NCI-H2196 (cell line): ENCODE results near the gene ITGAX.

Source experiments
- DNase-seq: peaks from one replicate; lab custom pipeline; 2025; ENCODE audit not compliant: unreplicated experiment; lab: John Stamatoyannopoulos, UW

Gene ITGAX

GRCh38 chr16:31371619-31372484 is 16.9 kb downstream of the ITGAX start:
- DNase-seq = no peak

GRCh38 chr16:31373235-31373634 is 18.3 kb downstream of the ITGAX start:
- DNase-seq = no peak

- no peak for DNase-seq
Measured at GRCh38 chr16:31375231-31375630, 20.3 kb downstream of the ITGAX start.

GRCh38 chr16:31376705-31377104 is 21.7 kb downstream of the ITGAX start:
- DNase-seq = no peak

- no peak for DNase-seq
Measured at GRCh38 chr16:31377210-31377903, 22.4 kb downstream of the ITGAX start.

- DNase-seq = no peak
Measured at GRCh38 chr16:31380201-31380600, 25.2 kb downstream of the ITGAX start.

GRCh38 chr16:31382485-31383161 is 27.6 kb downstream of the ITGAX start:
- DNase-seq = peak; percentile 55

- no peak for DNase-seq
Measured at GRCh38 chr16:31385680-31386079, 30.7 kb downstream of the ITGAX start.

- DNase-seq = peak; percentile 57
Measured at GRCh38 chr16:31386157-31386984, 31.4 kb downstream of the ITGAX start.

GRCh38 chr16:31388535-31388934 is 33.6 kb downstream of the ITGAX start:
- DNase-seq = no peak

- no peak for DNase-seq
Measured at GRCh38 chr16:31390504-31391041, 35.6 kb downstream of the ITGAX start.

GRCh38 chr16:31393056-31393455 is 38.1 kb downstream of the ITGAX start, which contains the start of gene ITGAD:
TSS of gene ITGAD (plus strand) at chr16:31393335. CDS start at chr16:31393361, 26 bp downstream.
- DNase-seq = no peak

- DNase-seq = no peak
Measured at GRCh38 chr16:31395647-31396046, 40.7 kb downstream of the ITGAX start.

- DNase-seq = no peak
Measured at GRCh38 chr16:31397096-31397660, 42.2 kb downstream of the ITGAX start.

- DNase-seq = no peak
Measured at GRCh38 chr16:31397701-31398100, 42.7 kb downstream of the ITGAX start.

- DNase-seq = no peak
Measured at GRCh38 chr16:31400191-31400590, 45.2 kb downstream of the ITGAX start.

- DNase-seq = no peak
Measured at GRCh38 chr16:31401436-31401835, 46.5 kb downstream of the ITGAX start.

GRCh38 chr16:31402687-31403086 is 47.7 kb downstream of the ITGAX start:
- DNase-seq = no peak

GRCh38 chr16:31403590-31404352 is 48.8 kb downstream of the ITGAX start:
- DNase-seq = no peak
